MM.1S (cell line): Measurements from ENCODE around the gene APOL3.

Source experiments
- DNase-seq: peaks from one replicate; pipeline ENCODE4 v3.0.0-alpha.2; 2015
- H2AFZ ChIP-seq: fragments of 300-600 bp; sonication (generic); 2 replicates; pipeline ENCODE4 v1.6.0; 2016; ENCODE audit warnings: antibody characterized with exemption, low read length
- H3F3A ChIP-seq: fragments of 300-600 bp; sonication (generic); 2 replicates; pipeline ENCODE4 v1.6.1; 2016; ENCODE audit warnings: mild to moderate bottlenecking, antibody characterized with exemption, low read length, moderate library complexity, mixed read lengths; ENCODE audit not compliant: insufficient read depth
- H3K27ac ChIP-seq: fragments of 300-600 bp; sonication (generic); 2 replicates; pipeline ENCODE4 v1.5.1; 2016; ENCODE audit warnings: mild to moderate bottlenecking, low read length
- H3K27me3 ChIP-seq: fragments of 300-600 bp; sonication (generic); replicated peaks from 2 replicates; pipeline ENCODE4 v1.6.0; 2016; ENCODE audit warnings: low read length; ENCODE audit not compliant: insufficient read depth
- H3K36me3 ChIP-seq: fragments of 300-600 bp; sonication (generic); replicated peaks from 2 replicates; pipeline ENCODE4 v1.6.1; 2016; ENCODE audit warnings: mild to moderate bottlenecking, low read length, mixed read lengths; ENCODE audit not compliant: insufficient read depth
- H3K4me1 ChIP-seq: fragments of 300-600 bp; sonication (generic); 2 replicates; pipeline ENCODE4 v1.6.1; 2016; ENCODE audit warnings: low read length, mixed read lengths
- H3K4me2 ChIP-seq: fragments of 300-600 bp; sonication (generic); 2 replicates; pipeline ENCODE4 v1.6.0; 2016; ENCODE audit warnings: low read depth, low read length
- H3K4me3 ChIP-seq: fragments of 300-600 bp; sonication (generic); 2 replicates; pipeline ENCODE4 v1.5.1; 2016; ENCODE audit warnings: low read length, mixed read lengths
- H3K79me2 ChIP-seq: fragments of 300-600 bp; sonication (generic); 2 replicates; pipeline ENCODE4 v1.6.1; 2016; ENCODE audit warnings: mixed run types, low read length, mixed read lengths
- H3K9ac ChIP-seq: fragments of 300-600 bp; sonication (generic); 2 replicates; pipeline ENCODE4 v1.6.1; 2016; ENCODE audit warnings: low read length, mixed read lengths
- H3K9me2 ChIP-seq: fragments of 300-600 bp; sonication (generic); replicated peaks from 2 replicates; pipeline ENCODE4 v1.6.1; 2016; ENCODE audit warnings: mild to moderate bottlenecking, low read length, mixed read lengths; ENCODE audit not compliant: insufficient read depth
- H3K9me3 ChIP-seq: fragments of 300-600 bp; sonication (generic); replicated peaks from 2 replicates; pipeline ENCODE4 v1.6.1; 2016; ENCODE audit warnings: mild to moderate bottlenecking, low read length, mixed read lengths; ENCODE audit not compliant: insufficient read depth
- H4K20me1 ChIP-seq: fragments of 300-600 bp; sonication (generic); 2 replicates; pipeline ENCODE4 v1.6.1; 2016; ENCODE audit warnings: mild to moderate bottlenecking, low read length, moderate library complexity, mixed read lengths; ENCODE audit not compliant: insufficient read depth
- EZH2 ChIP-seq: fragments of 300-600 bp; sonication (generic); optimal IDR thresholded peaks from 2 replicates; pipeline ENCODE3; 2017; ENCODE audit warnings: low read depth, mild to moderate bottlenecking, antibody characterized with exemption, low read length, mixed read lengths
- EZH2phosphoT487 ChIP-seq: fragments of 300-600 bp; sonication (generic); IDR thresholded peaks from 2 replicates; pipeline ENCODE4 v1.6.1; 2018; ENCODE audit warnings: antibody characterized with exemption, low read length
- TF ChIP-seq, protein P1 (sequence below): fragments of 300-600 bp; sonication (generic); IDR thresholded peaks from 2 replicates; pipeline ENCODE4 v1.5.1; 2016; ENCODE audit warnings: antibody characterized with exemption, low read length, mixed read lengths

Gene APOL3

DNA sequence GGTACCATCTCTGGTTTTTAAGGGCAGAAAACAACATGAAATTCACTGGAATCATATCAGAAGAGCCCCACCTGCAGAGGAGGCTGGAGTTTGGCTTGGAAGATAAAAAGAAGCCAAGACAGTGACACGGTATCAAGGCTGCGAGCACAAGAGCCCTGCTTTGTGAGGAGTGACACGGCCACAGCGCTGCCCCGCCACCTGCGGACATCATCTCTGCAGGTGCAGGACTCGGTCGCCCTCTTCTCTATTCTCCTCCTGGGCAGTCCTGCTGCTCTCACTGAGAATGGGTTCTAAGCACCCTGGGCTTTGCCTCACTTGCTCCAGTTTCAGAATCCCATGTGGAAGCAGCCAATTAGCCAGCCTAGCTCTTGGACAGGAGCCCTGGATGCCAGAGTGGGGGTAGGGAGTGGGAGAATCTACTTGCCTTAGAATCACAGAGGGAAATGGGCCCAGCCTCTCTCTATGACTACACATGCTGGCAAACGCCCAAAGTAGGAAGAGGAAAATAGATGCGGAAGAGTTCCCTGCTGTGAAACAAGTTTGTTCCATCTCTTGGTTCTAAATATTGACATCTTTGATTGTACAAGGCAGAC lies 24.0 kb upstream of the APOL3 start:
- Histone ChIP-seq H4K20me1 (no peaks in the 10 kb centered on the region), H3K79me2 (no peaks in the 10 kb centered on the region), H3K4me3 (no peak overlapping the region), H3K9ac (no peak overlapping the region), H3K4me1 (no peaks in the 10 kb centered on the region), H3K4me2 (no peak overlapping the region), H3K9me3 (no peaks in the 10 kb centered on the region), H2AFZ (no peak overlapping the region), H3F3A (no peaks in the 10 kb centered on the region), H3K36me3 (no peaks in the 10 kb centered on the region), H3K27me3 (no peaks in the 10 kb centered on the region), H3K27ac (no peak overlapping the region), H3K9me2 (no peaks in the 10 kb centered on the region)
- DNase-seq, result no peak
- TF ChIP-seq EZH2phosphoT487 (no peak), EZH2 (no peak)
- TF ChIP-seq, protein P1, sequence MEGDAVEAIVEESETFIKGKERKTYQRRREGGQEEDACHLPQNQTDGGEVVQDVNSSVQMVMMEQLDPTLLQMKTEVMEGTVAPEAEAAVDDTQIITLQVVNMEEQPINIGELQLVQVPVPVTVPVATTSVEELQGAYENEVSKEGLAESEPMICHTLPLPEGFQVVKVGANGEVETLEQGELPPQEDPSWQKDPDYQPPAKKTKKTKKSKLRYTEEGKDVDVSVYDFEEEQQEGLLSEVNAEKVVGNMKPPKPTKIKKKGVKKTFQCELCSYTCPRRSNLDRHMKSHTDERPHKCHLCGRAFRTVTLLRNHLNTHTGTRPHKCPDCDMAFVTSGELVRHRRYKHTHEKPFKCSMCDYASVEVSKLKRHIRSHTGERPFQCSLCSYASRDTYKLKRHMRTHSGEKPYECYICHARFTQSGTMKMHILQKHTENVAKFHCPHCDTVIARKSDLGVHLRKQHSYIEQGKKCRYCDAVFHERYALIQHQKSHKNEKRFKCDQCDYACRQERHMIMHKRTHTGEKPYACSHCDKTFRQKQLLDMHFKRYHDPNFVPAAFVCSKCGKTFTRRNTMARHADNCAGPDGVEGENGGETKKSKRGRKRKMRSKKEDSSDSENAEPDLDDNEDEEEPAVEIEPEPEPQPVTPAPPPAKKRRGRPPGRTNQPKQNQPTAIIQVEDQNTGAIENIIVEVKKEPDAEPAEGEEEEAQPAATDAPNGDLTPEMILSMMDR, result no peak

- Histone ChIP-seq H3K36me3 (no peaks in the 10 kb centered on the region), H3K27ac (no peak overlapping the region), H3K4me3 (no peak overlapping the region), H3K4me1 (no peaks in the 10 kb centered on the region), H3K9ac (no peak overlapping the region), H3K9me2 (no peaks in the 10 kb centered on the region), H3K9me3 (no peaks in the 10 kb centered on the region), H4K20me1 (no peaks in the 10 kb centered on the region), H2AFZ (no peak overlapping the region), H3F3A (no peaks in the 10 kb centered on the region), H3K79me2 (no peaks in the 10 kb centered on the region), H3K4me2 (no peak overlapping the region), H3K27me3 (no peaks in the 10 kb centered on the region)
- TF ChIP-seq EZH2 (no peak), EZH2phosphoT487 (no peak)
- TF ChIP-seq, protein P1, result no peak
- DNase-seq, result no peak
These were observed 22.9 kb upstream of the APOL3 start for GRCh38 chr22:36183446-36183845.

- Histone ChIP-seq H3K9me2 (no peaks in the 10 kb centered on the region), H3K4me1 (no peaks in the 10 kb centered on the region), H2AFZ (no peak overlapping the region), H3K9me3 (no peaks in the 10 kb centered on the region), H3K9ac (no peak overlapping the region), H3K79me2 (no peaks in the 10 kb centered on the region), H3K4me2 (no peak overlapping the region), H3F3A (no peaks in the 10 kb centered on the region), H3K27me3 (no peaks in the 10 kb centered on the region), H3K36me3 (no peaks in the 10 kb centered on the region), H3K27ac (no peak overlapping the region), H3K4me3 (no peak overlapping the region), H4K20me1 (no peaks in the 10 kb centered on the region)
- no peak for TF ChIP-seq EZH2
- no peak for DNase-seq
These were observed 22.3 kb upstream of the APOL3 start for GRCh38 chr22:36182857-36183256.

DNA sequence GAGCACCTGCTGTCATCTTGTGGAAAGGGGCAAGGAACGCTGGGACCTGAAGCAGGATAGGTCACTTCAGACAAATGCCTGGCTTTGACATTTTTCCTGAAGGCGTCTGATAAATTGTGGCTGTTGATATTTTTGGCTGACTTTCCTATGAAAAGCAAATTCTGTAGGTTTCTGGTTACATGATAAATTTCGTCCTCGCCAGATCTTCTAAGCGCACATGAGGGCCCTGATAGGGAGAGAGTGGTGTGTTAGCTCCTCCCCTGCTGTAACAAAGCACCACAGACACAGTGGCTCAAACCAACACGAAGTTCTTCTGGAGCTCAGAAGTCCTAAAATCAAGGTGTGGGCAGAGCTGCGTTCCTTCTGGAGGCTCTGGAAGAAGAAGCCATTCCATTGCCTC lies 21.5 kb upstream of the APOL3 start:
- H4K20me1 ChIP-seq, result no peaks in the 10 kb centered on the region
- H3K79me2 ChIP-seq, result no peaks in the 10 kb centered on the region
- no peaks in the 10 kb centered on the region for H3K27me3 ChIP-seq
- no peaks in the 10 kb centered on the region for H3K4me1 ChIP-seq
- no peak overlapping the region for H3K9ac ChIP-seq
- H3K4me2 ChIP-seq, result no peak overlapping the region
- no peak overlapping the region for H3K27ac ChIP-seq
- no peaks in the 10 kb centered on the region for H3K36me3 ChIP-seq
- DNase-seq, result no peak
- H3F3A ChIP-seq, result no peaks in the 10 kb centered on the region
- no peak overlapping the region for H3K4me3 ChIP-seq
- no peaks in the 10 kb centered on the region for H3K9me3 ChIP-seq
- TF ChIP-seq EZH2 (no peak), EZH2phosphoT487 (no peak)
- TF ChIP-seq, protein P1, result no peak
- H2AFZ ChIP-seq, result no peak overlapping the region
- no peaks in the 10 kb centered on the region for H3K9me2 ChIP-seq
